HUES48 (cell line): Measurements from ENCODE around the gene DOCK8.
"Not testable (repeated sequence)": the region's sequence is repeated elsewhere in the genome, so short reads cannot be mapped to it uniquely, and the experiment has no call there.

Experiments
- H3K27ac ChIP-seq: one replicate; pipeline ENCODE4 v1.7.0; 2013; ENCODE audit warnings: low read depth, low read length, inconsistent platforms
- H3K27me3 ChIP-seq: 2 replicates; pipeline ENCODE4 v1.6.1; 2013; ENCODE audit warnings: mild to moderate bottlenecking, low read length; ENCODE audit not compliant: control insufficient read depth, insufficient read depth
- H3K36me3 ChIP-seq: 2 replicates; pipeline ENCODE4 v1.6.1; 2013; ENCODE audit warnings: low read length; ENCODE audit not compliant: control insufficient read depth, insufficient read depth
- H3K4me1 ChIP-seq: 2 replicates; pipeline ENCODE4 v1.6.1; 2013; ENCODE audit warnings: mild to moderate bottlenecking, low read length; ENCODE audit not compliant: control insufficient read depth, insufficient read depth
- H3K4me3 ChIP-seq: 2 replicates; pipeline ENCODE4 v1.5.1; 2013; ENCODE audit warnings: mild to moderate bottlenecking, low read depth, low read length
- H3K9ac ChIP-seq: 2 replicates; pipeline ENCODE4 v1.6.1; 2013; ENCODE audit warnings: mild to moderate bottlenecking, low read depth, low read length, moderate library complexity
- H3K9me3 ChIP-seq: 2 replicates; pipeline ENCODE4 v1.6.1; 2013; ENCODE audit warnings: low read length; ENCODE audit not compliant: control insufficient read depth, insufficient read depth

The DOCK8 gene

GRCh38 chr9:214351-214647 is 366 bp upstream of the DOCK8 start:
- Histone ChIP-seq H3K4me3 (peak overlapping the region; percentile 70), H3K27me3 (peaks cover 47% of the 10 kb centered on the region), H3K36me3 (no peaks in the 10 kb centered on the region), H3K27ac (peak overlapping the region; percentile 71), H3K9me3 (no peaks in the 10 kb centered on the region), H3K9ac (peak overlapping the region; percentile 67; the same call in 1 of the 2 replicates), H3K4me1 (0 out of 2 replicates have a peak, but pooled peaks cover 11% of the 10 kb centered on the region)

- Histone ChIP-seq H3K36me3 (no peaks in the 10 kb centered on the region), H3K9ac (no peak overlapping the region), H3K27me3 (peaks cover 47% of the 10 kb centered on the region), H3K4me3 (peak overlapping the region; percentile 70), H3K9me3 (no peaks in the 10 kb centered on the region), H3K27ac (no peak overlapping the region), H3K4me1 (0 out of 2 replicates have a peak, but pooled peaks cover 11% of the 10 kb centered on the region)
These were observed 1.0 kb downstream of the DOCK8 start for GRCh38 chr9:215631-216155.

- no peak overlapping the region for H3K9ac ChIP-seq
- no peak overlapping the region for H3K4me3 ChIP-seq
- H3K36me3 ChIP-seq = no peaks in the 10 kb centered on the region
- 0 out of 2 replicates have a peak, but pooled peaks cover 11% of the 10 kb centered on the region for H3K4me1 ChIP-seq
- H3K27ac ChIP-seq = no peak overlapping the region
- peaks cover 47% of the 10 kb centered on the region for H3K27me3 ChIP-seq
- H3K9me3 ChIP-seq = no peaks in the 10 kb centered on the region
These were observed 2.2 kb downstream of the DOCK8 start for GRCh38 chr9:216866-217265.

GRCh38 chr9:217950-218349 is 3.3 kb downstream of the DOCK8 start:
- Histone ChIP-seq H3K36me3 (no peaks in the 10 kb centered on the region), H3K9ac (no peak overlapping the region), H3K27ac (no peak overlapping the region), H3K4me3 (no peak overlapping the region), H3K27me3 (peaks cover 39% of the 10 kb centered on the region), H3K9me3 (no peaks in the 10 kb centered on the region), H3K4me1 (0 out of 2 replicates have a peak, but pooled peaks cover 11% of the 10 kb centered on the region)

- Histone ChIP-seq H3K27me3 (peaks cover 28% of the 10 kb centered on the region), H3K4me1 (0 out of 2 replicates have a peak, but pooled peaks cover 11% of the 10 kb centered on the region)
- not testable (repeated sequence) for H3K36me3 ChIP-seq, H3K9ac ChIP-seq, H3K4me3 ChIP-seq, H3K9me3 ChIP-seq, H3K27ac ChIP-seq
These were observed 4.4 kb downstream of the DOCK8 start for GRCh38 chr9:219036-219435.

- Histone ChIP-seq H3K36me3 (no peaks in the 10 kb centered on the region), H3K27ac (no peak overlapping the region), H3K4me3 (no peak overlapping the region), H3K9me3 (no peaks in the 10 kb centered on the region), H3K4me1 (0 out of 2 replicates have a peak, but pooled peaks cover 11% of the 10 kb centered on the region), H3K27me3 (peaks cover 23% of the 10 kb centered on the region), H3K9ac (no peak overlapping the region)
These were observed 5.2 kb downstream of the DOCK8 start for GRCh38 chr9:219670-220365.

- peak overlapping the region; percentile 30 for H3K27ac ChIP-seq
- 0 out of 2 replicates have a peak, but pooled peaks cover 2% of the 10 kb centered on the region for H3K4me1 ChIP-seq
- no peaks in the 10 kb centered on the region for H3K36me3 ChIP-seq
- peaks cover 2% of the 10 kb centered on the region for H3K27me3 ChIP-seq
- H3K4me3 ChIP-seq = no peak overlapping the region
- H3K9me3 ChIP-seq = no peaks in the 10 kb centered on the region
- H3K9ac ChIP-seq = no peak overlapping the region
These were observed 7.5 kb downstream of the DOCK8 start for GRCh38 chr9:221989-222776.

- Histone ChIP-seq H3K9me3 (no peaks in the 10 kb centered on the region), H3K4me3 (no peak overlapping the region), H3K36me3 (no peaks in the 10 kb centered on the region), H3K9ac (no peak overlapping the region), H3K27ac (peak overlapping the region; percentile 30), H3K27me3 (no peaks in the 10 kb centered on the region), H3K4me1 (no peaks in the 10 kb centered on the region)
These were observed 8.5 kb downstream of the DOCK8 start for GRCh38 chr9:223152-223551.

GRCh38 chr9:224026-224425 is 9.4 kb downstream of the DOCK8 start:
- H3K27me3 ChIP-seq = no peaks in the 10 kb centered on the region
- no peaks in the 10 kb centered on the region for H3K36me3 ChIP-seq
- no peak overlapping the region for H3K4me3 ChIP-seq
- H3K9me3 ChIP-seq = no peaks in the 10 kb centered on the region
- H3K9ac ChIP-seq = no peak overlapping the region
- H3K27ac ChIP-seq = peak overlapping the region; percentile 39
- H3K4me1 ChIP-seq = no peaks in the 10 kb centered on the region

- H3K9ac ChIP-seq = no peak overlapping the region
- no peaks in the 10 kb centered on the region for H3K27me3 ChIP-seq
- no peak overlapping the region for H3K4me3 ChIP-seq
- no peaks in the 10 kb centered on the region for H3K36me3 ChIP-seq
- no peaks in the 10 kb centered on the region for H3K9me3 ChIP-seq
- no peaks in the 10 kb centered on the region for H3K4me1 ChIP-seq
- peak overlapping the region; percentile 54 for H3K27ac ChIP-seq
These were observed 10.2 kb downstream of the DOCK8 start for GRCh38 chr9:224582-225520.
